A673 (cell line): ENCODE results near the gene CHST6.

ENCODE experiments used
- CTCF ChIP-seq: fragments of 300-800, 200-600 bp; sonication (generic); conservative IDR thresholded peaks from 2 replicates; pipeline ENCODE4 v1.5.1; 2017; ENCODE audit warnings: low read depth, mild to moderate bottlenecking, antibody characterized with exemption, low read length, moderate library complexity, mixed read lengths
- EZH2 ChIP-seq: fragments of 200-600 bp; sonication (generic); IDR thresholded peaks from 2 replicates; pipeline ENCODE4 v1.6.1; 2017; ENCODE audit warnings: borderline replicate concordance, low read depth, mild to moderate bottlenecking, mixed read lengths, antibody characterized with exemption, low read length; ENCODE audit not compliant: poor library complexity, severe bottlenecking

- TF ChIP-seq CTCF (no peak), EZH2 (no peak)
Observed at GRCh38 chr16:75432828-75433731, 62.2 kb downstream of the CHST6 start, which contains the start of gene CFDP1.
